ENCODE data around the gene NDP.

DNA sequence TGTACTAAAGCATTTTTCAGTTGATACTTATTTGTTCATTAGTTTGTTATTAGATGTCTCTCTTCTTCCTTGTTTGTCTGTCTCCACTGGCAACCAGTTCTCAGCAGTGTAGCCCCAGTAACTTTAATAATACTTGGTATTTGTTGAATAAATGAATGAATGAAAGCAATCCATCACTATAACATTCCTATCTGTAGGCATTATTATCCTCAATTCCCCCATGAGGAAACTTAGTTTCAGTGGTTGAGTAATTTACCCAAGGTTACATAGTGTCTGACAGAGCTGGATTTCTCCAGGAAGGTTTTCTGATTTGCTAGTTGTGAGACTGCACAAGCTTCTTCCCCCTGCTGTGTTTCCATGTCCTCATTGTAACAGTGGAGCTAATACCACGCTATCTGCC is 63.2 kb downstream of the NDP start:
- no peak for TF ChIP-seq POLR2A (IDR thresholded peaks at IDR 0.05)
- TF ChIP-seq, protein P1, sequence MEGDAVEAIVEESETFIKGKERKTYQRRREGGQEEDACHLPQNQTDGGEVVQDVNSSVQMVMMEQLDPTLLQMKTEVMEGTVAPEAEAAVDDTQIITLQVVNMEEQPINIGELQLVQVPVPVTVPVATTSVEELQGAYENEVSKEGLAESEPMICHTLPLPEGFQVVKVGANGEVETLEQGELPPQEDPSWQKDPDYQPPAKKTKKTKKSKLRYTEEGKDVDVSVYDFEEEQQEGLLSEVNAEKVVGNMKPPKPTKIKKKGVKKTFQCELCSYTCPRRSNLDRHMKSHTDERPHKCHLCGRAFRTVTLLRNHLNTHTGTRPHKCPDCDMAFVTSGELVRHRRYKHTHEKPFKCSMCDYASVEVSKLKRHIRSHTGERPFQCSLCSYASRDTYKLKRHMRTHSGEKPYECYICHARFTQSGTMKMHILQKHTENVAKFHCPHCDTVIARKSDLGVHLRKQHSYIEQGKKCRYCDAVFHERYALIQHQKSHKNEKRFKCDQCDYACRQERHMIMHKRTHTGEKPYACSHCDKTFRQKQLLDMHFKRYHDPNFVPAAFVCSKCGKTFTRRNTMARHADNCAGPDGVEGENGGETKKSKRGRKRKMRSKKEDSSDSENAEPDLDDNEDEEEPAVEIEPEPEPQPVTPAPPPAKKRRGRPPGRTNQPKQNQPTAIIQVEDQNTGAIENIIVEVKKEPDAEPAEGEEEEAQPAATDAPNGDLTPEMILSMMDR (IDR thresholded peaks at IDR 0.05), result no peak
- no peak for TF ChIP-seq EP300 (IDR thresholded peaks at IDR 0.05; ENCODE audit: low read depth)
- TF ChIP-seq POLR2AphosphoS5 (IDR thresholded peaks at IDR 0.05), result no peak
